ENCODE measurements around the gene FRMD1.

- TF ChIP-seq CTCF (IDR thresholded peaks at IDR 0.05) (no peak), POLR2A (IDR thresholded peaks at IDR 0.05) (no peak)
These were observed 3.0 kb upstream of the FRMD1 start for GRCh38 chr6:168081858-168082546.
